A549 (cell line): ENCODE results near the gene ADAMTS2.

Experiments
- CBX8 ChIP-seq: fragments of 200-600 bp; sonication (generic); IDR thresholded peaks from 2 replicates; pipeline ENCODE4 v1.6.1; 2016
- CTCF ChIP-seq: fragments of >200 bp; sonication (Bioruptor Twin); formaldehyde crosslinking; IDR thresholded peaks from 3 replicates; pipeline ENCODE4 v1.5.1; 2016
- JUNB ChIP-seq: fragments of >200 bp; sonication (Bioruptor Twin); formaldehyde crosslinking; IDR thresholded peaks from 2 replicates; pipeline ENCODE4 v1.6.1; 2016
- MAFK ChIP-seq: fragments of 450-650 bp; IDR thresholded peaks from 2 replicates; pipeline ENCODE4 v1.6.1; 2014; ENCODE audit not compliant: partially characterized antibody
- MAZ ChIP-seq: fragments of 150-350 bp; IDR thresholded peaks from 2 replicates; pipeline ENCODE4 v1.6.1; 2014; ENCODE audit warnings: antibody characterized with exemption, low read depth, low read length, borderline replicate concordance

DNA sequence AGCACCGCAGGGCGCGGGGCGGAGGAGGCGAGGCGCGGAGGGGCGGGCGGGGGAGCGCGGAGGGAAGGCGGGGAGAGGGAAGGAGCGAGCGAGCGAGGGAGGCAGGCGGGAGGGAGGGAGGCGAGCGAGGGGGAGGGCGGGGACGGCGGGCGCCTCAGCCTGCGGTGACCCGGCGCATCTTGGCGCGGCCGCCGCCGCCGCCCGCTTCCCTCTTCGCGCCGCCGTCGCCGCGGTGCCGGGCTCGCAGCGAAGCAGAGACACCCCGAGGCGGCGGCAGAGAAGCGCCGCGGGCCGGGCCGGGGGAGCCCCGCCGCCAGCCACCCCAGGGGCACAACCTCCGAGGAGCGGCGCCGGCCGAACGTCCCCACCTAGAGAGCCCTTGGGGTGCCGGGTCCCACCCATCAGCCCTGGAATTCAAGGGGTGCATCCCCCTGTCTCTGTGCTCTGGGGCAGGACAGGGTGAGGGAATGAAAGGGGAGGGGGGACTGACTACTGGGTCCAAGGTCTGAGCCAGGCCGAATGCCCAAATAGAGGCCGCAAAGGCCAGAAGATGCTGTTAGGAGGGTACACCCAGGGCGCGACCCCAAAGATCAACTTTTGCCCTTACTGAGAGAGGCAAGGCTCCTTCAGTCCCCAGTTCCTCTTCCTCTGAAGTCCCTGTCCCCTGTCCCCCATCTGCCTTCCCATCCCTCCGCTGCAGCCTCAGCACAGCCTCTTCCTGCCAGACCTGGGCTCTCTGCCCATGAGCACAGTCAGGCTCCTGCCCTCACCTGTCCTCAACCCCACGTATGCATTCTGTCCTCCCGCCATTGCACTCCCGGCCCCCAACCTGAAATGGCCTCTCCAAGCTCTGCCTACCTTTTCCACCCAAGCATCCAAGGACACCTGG, at the start of gene ADAMTS2:
- TF ChIP-seq CTCF (no peak), MAFK (no peak), CBX8 (no peak), MAZ (no peak), JUNB (no peak)
